ENCODE measurements around the gene IREB2. TPM values are rescaled to one million over a fixed set of nuclear protein-coding genes. Genes with fewer than 3 reads are reported as not detected.

The IREB2 gene
- total RNA-seq, 4 donors from 2014 or later: 28.4 to 43.5 (median 30.8) TPM

DNA sequence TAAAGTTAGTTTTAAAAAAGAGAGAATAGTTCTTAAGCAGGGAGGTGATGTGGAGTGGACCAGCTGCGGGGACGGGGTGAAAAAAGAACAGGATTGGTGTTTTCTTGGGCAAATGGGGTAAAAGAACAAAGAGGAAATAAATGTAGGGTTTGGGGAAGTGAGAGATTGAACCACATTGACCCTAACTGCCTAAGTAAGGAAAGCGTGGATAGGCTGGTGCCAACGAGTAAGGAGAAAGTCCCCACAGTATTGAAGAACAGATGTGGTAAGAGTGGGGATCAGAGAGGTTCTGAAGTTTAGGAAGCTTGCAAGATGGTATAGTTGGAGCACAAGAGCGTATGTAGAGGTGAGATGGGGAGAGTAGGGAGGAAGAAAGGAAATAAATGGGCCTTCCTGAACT is 17.0 kb downstream of the IREB2 start:
- TF ChIP-seq CTCF (IDR thresholded peaks at IDR 0.05): no peak
- TF ChIP-seq POLR2A (IDR thresholded peaks at IDR 0.05): no peak
- WGBS, 2 donors: 73 to 84% methylated on average over 5 of the region's 5 CpGs
- intact Hi-C loops (cut with DNase I; ENCODE audit: low total_unique reads): no loop called here
- H3K4me3 ChIP-seq (ENCODE audit: low read depth, poor library complexity, severe bottlenecking): no peak overlapping the region
- DNase-seq (ENCODE audit: low spot score in 2 of 2): no peak

DNA sequence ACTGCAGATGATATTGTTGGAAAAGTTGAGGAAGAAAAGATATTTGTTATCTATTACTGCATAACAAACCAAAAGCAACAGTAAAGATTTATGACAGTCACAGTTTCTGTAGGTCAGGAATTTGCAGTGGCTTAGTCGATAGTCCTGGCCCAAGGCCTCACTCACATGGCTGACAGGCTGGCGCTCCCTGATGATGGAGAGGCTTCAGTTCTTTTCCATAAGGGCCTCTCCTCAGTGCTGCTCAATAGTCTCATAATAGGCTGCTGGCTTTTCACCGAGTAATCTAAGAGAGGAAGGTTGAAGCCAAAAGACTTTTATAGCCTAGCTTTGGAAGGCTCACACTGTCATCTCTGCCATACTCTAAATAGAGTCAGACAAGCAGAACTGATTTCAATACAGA is 17.7 kb downstream of the IREB2 start:
- 15 to 29% methylated on average over 3 of the region's 3 CpGs for WGBS, 2 donors
- intact Hi-C loops (cut with DNase I; ENCODE audit: low total_unique reads): no loop called here

GRCh38 chr15:78456426-78456825 is 18.4 kb downstream of the IREB2 start:
- no peak for TF ChIP-seq CTCF (IDR thresholded peaks at IDR 0.05)
- 77 to 83% methylated on average over 7 of the region's 7 CpGs for WGBS, 2 donors
- H3K4me3 ChIP-seq (ENCODE audit: low read depth, poor library complexity, severe bottlenecking): no peak overlapping the region
- intact Hi-C loops (cut with DNase I; ENCODE audit: low total_unique reads): no loop called here
- DNase-seq (ENCODE audit: low spot score in 2 of 2): no peak

More for the DNA sequence above, 17.7 kb downstream of the IREB2 start:
- TF ChIP-seq POLR2A (IDR thresholded peaks at IDR 0.05) (no peak), CTCF (IDR thresholded peaks at IDR 0.05) (no peak)
- H3K4me3 ChIP-seq (ENCODE audit: low read depth, poor library complexity, severe bottlenecking): no peak overlapping the region
- DNase-seq (ENCODE audit: low spot score in 2 of 2): no peak

DNA sequence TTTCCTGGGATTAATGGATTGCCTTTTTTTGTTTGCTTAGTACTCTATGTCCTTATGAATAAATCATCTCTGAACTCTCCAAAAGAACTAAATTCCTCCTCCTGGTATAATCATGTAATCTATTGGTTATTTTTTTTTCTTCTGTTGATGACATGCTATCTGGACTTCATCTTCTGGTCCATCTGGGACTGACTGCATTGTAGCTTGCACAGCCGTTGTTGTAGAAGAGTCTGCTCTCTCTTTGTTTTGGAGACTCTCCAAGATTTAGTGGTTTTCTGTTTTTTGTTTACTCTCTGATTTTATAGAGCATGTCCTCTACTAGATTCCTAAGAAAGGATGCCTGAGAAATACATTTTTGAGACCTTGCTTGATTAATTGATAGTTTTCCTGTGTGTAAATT is 19.1 kb downstream of the IREB2 start:
- DNase-seq (ENCODE audit: low spot score in 2 of 2): no peak
- intact Hi-C loops (cut with DNase I; ENCODE audit: low total_unique reads): no loop called here
- H3K4me3 ChIP-seq (ENCODE audit: low read depth, poor library complexity, severe bottlenecking): no peak overlapping the region
- no peak for TF ChIP-seq POLR2A (IDR thresholded peaks at IDR 0.05)
- no peak for TF ChIP-seq CTCF (IDR thresholded peaks at IDR 0.05)
- WGBS, 2 donors: 0% methylated on average over 1 of the region's 1 CpG

- WGBS, 2 donors: 86 to 88% methylated on average over 4 of the region's 4 CpGs
- H3K4me3 ChIP-seq (ENCODE audit: low read depth, poor library complexity, severe bottlenecking): no peak overlapping the region
- intact Hi-C loops (cut with DNase I; ENCODE audit: low total_unique reads): no loop called here
- no peak for DNase-seq (ENCODE audit: low spot score in 2 of 2)
- TF ChIP-seq POLR2A (IDR thresholded peaks at IDR 0.05): no peak
- no peak for TF ChIP-seq CTCF (IDR thresholded peaks at IDR 0.05)
These were observed 22.7 kb downstream of the IREB2 start for GRCh38 chr15:78460737-78461136.

- no peak overlapping the region for H3K4me3 ChIP-seq (ENCODE audit: low read depth, poor library complexity, severe bottlenecking)
- 36 to 38% methylated on average over 3 of the region's 3 CpGs for WGBS, 2 donors
- no peak for DNase-seq (ENCODE audit: low spot score in 2 of 2)
- intact Hi-C loops (cut with DNase I; ENCODE audit: low total_unique reads): no loop called here
- TF ChIP-seq POLR2A (IDR thresholded peaks at IDR 0.05) (no peak), CTCF (IDR thresholded peaks at IDR 0.05) (no peak)
These were observed 23.3 kb downstream of the IREB2 start for GRCh38 chr15:78461171-78461888.
